OCI-LY1 (cell line): ENCODE measurements around the gene FMN1.

Experiments
- H2AFZ ChIP-seq: fragments of 200-600 bp; sonication (generic), shearing (Covaris generic); 2 replicates; pipeline ENCODE4 v1.6.0; 2014; ENCODE audit warnings: antibody characterized with exemption, mild to moderate bottlenecking, low read length
- H3F3A ChIP-seq: fragments of 200-600 bp; sonication (generic), shearing (Covaris generic); 2 replicates; pipeline ENCODE4 v1.6.0; 2014; ENCODE audit warnings: mild to moderate bottlenecking, antibody characterized with exemption, low read length, moderate library complexity; ENCODE audit not compliant: insufficient read depth
- H3K27ac ChIP-seq: fragments of 200-600 bp; sonication (generic); 2 replicates; pipeline ENCODE4 v1.5.1; 2014; ENCODE audit warnings: low read length, mixed run types, mild to moderate bottlenecking, low read depth; ENCODE audit not compliant: poor library complexity, severe bottlenecking
- H3K27me3 ChIP-seq: fragments of 200-600 bp; sonication (generic); 2 replicates; pipeline ENCODE4 v1.6.0; 2014; ENCODE audit warnings: antibody characterized with exemption, mild to moderate bottlenecking, low read length, moderate library complexity; ENCODE audit not compliant: insufficient read depth
- H3K36me3 ChIP-seq: fragments of 200-600 bp; sonication (generic); 2 replicates; pipeline ENCODE4 v1.6.1; 2014; ENCODE audit warnings: mild to moderate bottlenecking, antibody characterized with exemption, low read length, moderate library complexity, mixed read lengths; ENCODE audit not compliant: insufficient read depth
- H3K4me1 ChIP-seq: fragments of 200-600 bp; sonication (generic); 2 replicates; pipeline ENCODE4 v1.5.1; 2014; ENCODE audit warnings: mild to moderate bottlenecking, low read length, moderate library complexity; ENCODE audit not compliant: insufficient read depth, severe bottlenecking
- H3K4me2 ChIP-seq: fragments of 200-600 bp; sonication (generic), shearing (Covaris generic); 2 replicates; pipeline ENCODE4 v1.6.1; 2014; ENCODE audit warnings: low read length
- H3K4me3 ChIP-seq: fragments of 200-600 bp; sonication (generic); 2 replicates; pipeline ENCODE4 v1.5.1; 2014; ENCODE audit warnings: low read length, low read depth, mild to moderate bottlenecking, mixed read lengths; ENCODE audit not compliant: poor library complexity, severe bottlenecking
- H3K79me2 ChIP-seq: fragments of 200-600 bp; shearing (Covaris generic); 2 replicates; pipeline ENCODE4 v1.6.1; 2016; ENCODE audit warnings: mixed run types, low read length, mixed read lengths; ENCODE audit not compliant: insufficient read depth
- H3K9ac ChIP-seq: fragments of 200-600 bp; sonication (generic), shearing (Covaris generic); 2 replicates; pipeline ENCODE4 v1.6.1; 2014; ENCODE audit warnings: mild to moderate bottlenecking, low read length, mixed read lengths
- H3K9me2 ChIP-seq: fragments of 200-600 bp; sonication (generic), shearing (Covaris generic); 2 replicates; pipeline ENCODE4 v1.6.1; 2014; ENCODE audit warnings: low read depth, mild to moderate bottlenecking, low read length, mixed read lengths
- H3K9me3 ChIP-seq: fragments of 200-600 bp; shearing (Covaris generic); 2 replicates; pipeline ENCODE4 v1.6.1; 2014; ENCODE audit warnings: low read length, mixed read lengths
- H4K20me1 ChIP-seq: fragments of 200-600 bp; sonication (generic), shearing (Covaris generic); 2 replicates; pipeline ENCODE4 v1.6.0; 2016; ENCODE audit warnings: mild to moderate bottlenecking, low read length; ENCODE audit not compliant: insufficient read depth
- EZH2 ChIP-seq: fragments of 200-600 bp; sonication (generic), shearing (Covaris generic); IDR thresholded peaks from 2 replicates; pipeline ENCODE4 v1.8.0; 2017; ENCODE audit warnings: borderline replicate concordance, mixed run types, mild to moderate bottlenecking, antibody characterized with exemption, low read length, moderate library complexity, mixed read lengths
- TF ChIP-seq, protein P1 (sequence below): fragments of 200-600 bp; sonication (generic), shearing (Covaris generic); IDR thresholded peaks from 2 replicates; pipeline ENCODE4 v1.5.1; 2017; ENCODE audit warnings: mild to moderate bottlenecking, antibody characterized with exemption, low read length, moderate library complexity, mixed read lengths

FMN1 gene

DNA sequence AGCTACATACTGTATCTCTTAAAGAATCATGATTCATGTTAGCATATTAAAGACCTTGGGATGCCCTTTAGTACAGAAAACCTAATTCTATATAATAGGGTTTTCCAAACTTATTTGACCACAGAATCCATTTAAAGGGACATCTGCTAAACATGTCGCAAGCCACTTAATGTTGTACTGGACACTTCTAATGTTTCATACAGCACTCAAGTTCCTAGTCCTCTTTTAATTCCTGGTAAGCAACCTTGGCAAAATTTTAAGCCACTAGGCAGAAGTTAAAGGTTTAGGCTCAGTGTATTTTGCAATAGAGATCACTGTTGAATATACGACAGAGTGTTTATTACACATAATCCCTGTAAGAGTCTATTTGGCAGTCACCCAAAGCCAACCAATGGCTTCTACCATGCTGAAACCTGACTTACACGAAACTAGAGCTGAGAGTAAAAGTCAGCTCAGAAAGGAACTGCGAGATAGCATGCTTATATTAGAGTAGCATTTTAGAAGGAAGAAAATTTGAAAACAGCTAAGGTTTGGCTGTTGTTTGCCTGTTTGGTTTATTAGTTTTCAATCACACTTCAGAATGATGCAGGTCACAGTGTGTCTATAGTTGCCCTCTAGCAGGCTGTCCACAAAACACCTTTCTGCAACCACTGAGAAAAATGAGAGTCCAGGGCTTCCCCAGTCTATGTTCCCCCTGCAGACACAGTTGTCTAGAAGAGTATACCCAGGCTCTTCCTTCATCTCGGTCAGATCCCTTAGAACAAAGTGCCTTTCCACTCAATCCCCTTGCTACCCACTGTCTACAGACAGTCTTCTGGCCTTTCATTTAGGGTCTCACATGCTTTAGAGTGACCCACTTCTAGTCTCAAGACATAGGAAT lies 104.4 kb downstream of the FMN1 start:
- Histone ChIP-seq H4K20me1 (no peaks in the 10 kb centered on the region), H3K27me3 (0 out of 2 replicates have a peak, but pooled peaks cover 3% of the 10 kb centered on the region), H3K9me2 (no peaks in the 10 kb centered on the region), H3K9me3 (no peaks in the 10 kb centered on the region), H3K36me3 (no peaks in the 10 kb centered on the region), H3K79me2 (no peaks in the 10 kb centered on the region), H3K4me3 (no peak overlapping the region), H3K9ac (no peak overlapping the region), H3K4me1 (no peaks in the 10 kb centered on the region), H3K4me2 (no peak overlapping the region), H3F3A (no peaks in the 10 kb centered on the region), H3K27ac (no peak overlapping the region), H2AFZ (no peak overlapping the region)
- no peak for TF ChIP-seq EZH2
- TF ChIP-seq, protein P1, sequence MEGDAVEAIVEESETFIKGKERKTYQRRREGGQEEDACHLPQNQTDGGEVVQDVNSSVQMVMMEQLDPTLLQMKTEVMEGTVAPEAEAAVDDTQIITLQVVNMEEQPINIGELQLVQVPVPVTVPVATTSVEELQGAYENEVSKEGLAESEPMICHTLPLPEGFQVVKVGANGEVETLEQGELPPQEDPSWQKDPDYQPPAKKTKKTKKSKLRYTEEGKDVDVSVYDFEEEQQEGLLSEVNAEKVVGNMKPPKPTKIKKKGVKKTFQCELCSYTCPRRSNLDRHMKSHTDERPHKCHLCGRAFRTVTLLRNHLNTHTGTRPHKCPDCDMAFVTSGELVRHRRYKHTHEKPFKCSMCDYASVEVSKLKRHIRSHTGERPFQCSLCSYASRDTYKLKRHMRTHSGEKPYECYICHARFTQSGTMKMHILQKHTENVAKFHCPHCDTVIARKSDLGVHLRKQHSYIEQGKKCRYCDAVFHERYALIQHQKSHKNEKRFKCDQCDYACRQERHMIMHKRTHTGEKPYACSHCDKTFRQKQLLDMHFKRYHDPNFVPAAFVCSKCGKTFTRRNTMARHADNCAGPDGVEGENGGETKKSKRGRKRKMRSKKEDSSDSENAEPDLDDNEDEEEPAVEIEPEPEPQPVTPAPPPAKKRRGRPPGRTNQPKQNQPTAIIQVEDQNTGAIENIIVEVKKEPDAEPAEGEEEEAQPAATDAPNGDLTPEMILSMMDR = no peak

- TF ChIP-seq, protein P1 = no peak
- TF ChIP-seq EZH2 = no peak
- Histone ChIP-seq H3K4me1 (no peaks in the 10 kb centered on the region), H3K4me2 (no peak overlapping the region), H3K27ac (no peak overlapping the region), H3K9me2 (no peaks in the 10 kb centered on the region), H3F3A (no peaks in the 10 kb centered on the region), H2AFZ (no peak overlapping the region), H3K4me3 (no peak overlapping the region), H3K79me2 (no peaks in the 10 kb centered on the region), H3K9me3 (no peaks in the 10 kb centered on the region), H4K20me1 (no peaks in the 10 kb centered on the region), H3K27me3 (0 out of 2 replicates have a peak, but pooled peaks cover 3% of the 10 kb centered on the region), H3K36me3 (no peaks in the 10 kb centered on the region), H3K9ac (no peak overlapping the region)
These were observed 105.2 kb downstream of the FMN1 start for GRCh38 chr15:33089165-33089877.

GRCh38 chr15:33086500-33087121 lies 107.9 kb downstream of the FMN1 start:
- no peak overlapping the region for H2AFZ ChIP-seq

More at GRCh38 chr15:33086500-33087121, 107.9 kb downstream of the FMN1 start:
- no peaks in the 10 kb centered on the region for H3K79me2 ChIP-seq
- no peaks in the 10 kb centered on the region for H4K20me1 ChIP-seq
- no peak overlapping the region for H3K27ac ChIP-seq
- H3K9me2 ChIP-seq = no peaks in the 10 kb centered on the region
- H3K9ac ChIP-seq = no peak overlapping the region
- no peaks in the 10 kb centered on the region for H3K36me3 ChIP-seq
- no peaks in the 10 kb centered on the region for H3F3A ChIP-seq
- no peak overlapping the region for H3K4me3 ChIP-seq
- no peaks in the 10 kb centered on the region for H3K4me1 ChIP-seq
- H3K4me2 ChIP-seq = no peak overlapping the region
- no peaks in the 10 kb centered on the region for H3K9me3 ChIP-seq
- no peaks in the 10 kb centered on the region for H3K27me3 ChIP-seq
- TF ChIP-seq EZH2 = no peak
- TF ChIP-seq, protein P1 = peak; percentile 55
